CD4-positive, alpha-beta T cell treated with Interleukin-4 for 4 hours (primary cell): ENCODE data around the gene VIM.

Experiments used
- DNase-seq: peaks from one replicate; pipeline ENCODE4 v3.0.0-alpha.2; 2020

VIM gene

GRCh38 chr10:17210361-17210760 lies 17.7 kb upstream of the VIM start:
- no peak for DNase-seq

GRCh38 chr10:17212802-17213221 lies 15.2 kb upstream of the VIM start:
- DNase-seq: no peak

DNA sequence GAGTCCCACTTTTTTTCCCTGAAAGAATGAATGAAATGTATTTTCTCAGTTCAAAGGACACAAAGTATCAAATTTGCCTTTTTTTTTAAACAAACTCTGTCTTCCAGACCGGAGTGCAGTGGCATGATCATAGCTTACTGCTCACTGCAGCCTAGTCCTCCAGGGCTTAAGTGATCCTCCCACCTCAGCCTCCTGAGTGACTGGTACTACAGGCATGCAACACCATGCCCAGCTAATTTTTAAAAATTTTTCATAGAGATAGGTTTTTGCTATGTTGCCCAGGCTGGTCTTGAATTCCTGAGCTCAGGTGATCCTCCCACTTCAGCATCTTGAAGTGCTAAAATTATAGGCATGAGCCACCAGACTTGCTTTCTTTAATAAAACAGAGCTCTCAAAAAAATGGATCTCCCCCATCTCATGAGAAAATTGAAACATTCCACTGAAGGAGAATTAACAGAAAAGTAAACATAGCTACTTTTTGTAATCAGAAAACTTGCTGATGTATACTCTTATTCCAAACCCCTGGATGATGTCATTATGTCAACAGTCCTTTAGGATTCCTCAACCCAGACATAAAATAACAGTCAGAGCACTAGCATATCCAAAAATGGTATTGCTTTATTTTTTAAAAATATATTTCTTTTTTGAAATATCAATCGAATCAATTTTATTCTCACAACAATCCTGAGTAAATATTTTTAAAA lies 14.2 kb upstream of the VIM start:
- no peak for DNase-seq

DNA sequence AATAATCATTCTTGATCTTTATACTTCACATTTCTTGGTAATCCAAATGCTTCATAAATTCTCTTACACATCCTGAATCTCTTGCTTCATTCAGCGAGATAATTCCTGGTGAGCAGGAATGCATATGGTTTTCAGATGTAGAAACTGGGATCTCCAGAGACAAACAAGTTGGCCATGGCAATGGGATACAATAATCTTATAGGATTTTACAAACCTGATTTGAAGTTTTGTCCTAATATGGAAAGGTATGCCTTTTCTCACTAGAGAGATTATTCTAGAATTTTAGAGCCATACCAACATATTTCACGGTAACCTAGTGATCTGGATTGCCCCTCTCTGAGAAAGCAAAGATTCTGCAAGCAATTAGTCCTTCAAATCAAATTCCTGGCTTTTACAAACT lies 13.5 kb upstream of the VIM start:
- DNase-seq: no peak

DNA sequence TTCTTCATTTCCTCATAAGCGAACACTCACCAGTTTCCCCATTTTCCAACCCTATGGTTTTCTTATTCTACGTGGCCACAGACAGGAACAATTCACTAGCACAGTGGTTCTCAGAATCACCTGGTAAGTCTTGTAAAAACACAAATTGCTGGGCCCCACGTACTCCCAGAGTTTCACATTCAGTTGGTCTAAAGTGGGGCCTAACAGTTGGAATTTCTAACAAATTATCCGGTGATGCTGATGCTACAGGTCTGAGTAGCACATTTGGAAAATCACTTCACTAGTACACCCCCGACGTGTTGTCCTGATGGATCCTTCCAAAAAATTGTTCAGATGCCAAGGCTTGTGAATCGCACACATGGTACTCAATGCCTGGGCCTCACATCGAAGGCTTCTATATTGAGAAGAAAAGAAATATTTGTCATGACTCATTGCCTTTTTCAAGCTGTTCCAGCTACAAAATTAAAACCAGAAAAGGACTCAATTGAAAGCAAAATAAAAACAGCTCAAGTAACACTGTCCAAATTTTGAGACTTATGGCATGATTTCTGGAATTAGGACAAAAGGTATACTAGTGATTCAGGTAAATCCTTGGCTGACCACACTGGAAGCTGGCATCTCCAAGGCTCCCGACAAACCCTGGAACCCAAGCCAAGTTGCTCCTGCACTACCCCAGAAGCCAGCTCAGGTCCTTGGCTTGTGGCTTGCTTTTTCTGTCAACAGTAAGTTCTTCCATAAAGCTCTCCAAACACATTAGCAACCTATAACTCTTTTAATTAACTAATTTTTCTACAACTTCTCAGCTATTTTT lies 12.9 kb upstream of the VIM start:
- no peak for DNase-seq

- no peak for DNase-seq
Observed at GRCh38 chr10:17215782-17216122, 12.3 kb upstream of the VIM start.

GRCh38 chr10:17216217-17216900 lies 11.7 kb upstream of the VIM start:
- peak; percentile 94 for DNase-seq

DNA sequence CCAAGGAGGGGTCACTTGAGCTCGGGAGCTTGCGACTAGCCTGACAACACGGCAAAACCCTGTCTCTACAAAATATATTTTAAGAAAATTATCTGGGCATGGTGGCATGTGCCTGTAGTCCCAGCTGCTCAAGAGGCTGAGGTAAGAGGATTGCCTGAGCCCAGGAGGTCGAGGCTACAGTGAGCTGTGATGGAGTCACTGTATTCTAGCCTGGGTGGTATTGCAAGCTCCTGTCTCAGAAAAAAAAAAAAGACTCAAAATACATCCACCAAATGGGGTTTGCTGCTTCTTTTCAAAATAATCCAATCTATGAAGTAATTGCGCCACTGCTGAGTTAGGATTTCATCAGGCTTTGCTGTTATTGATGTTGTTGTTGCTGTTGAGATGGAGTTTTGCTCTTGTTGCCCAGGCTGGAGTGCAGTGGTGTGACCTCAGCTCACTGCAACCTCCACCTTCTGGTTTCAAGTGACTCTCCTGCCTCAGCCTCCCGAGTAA lies 11.1 kb upstream of the VIM start:
- DNase-seq: no peak

GRCh38 chr10:17217631-17218232 lies 10.3 kb upstream of the VIM start:
- no peak for DNase-seq

DNA sequence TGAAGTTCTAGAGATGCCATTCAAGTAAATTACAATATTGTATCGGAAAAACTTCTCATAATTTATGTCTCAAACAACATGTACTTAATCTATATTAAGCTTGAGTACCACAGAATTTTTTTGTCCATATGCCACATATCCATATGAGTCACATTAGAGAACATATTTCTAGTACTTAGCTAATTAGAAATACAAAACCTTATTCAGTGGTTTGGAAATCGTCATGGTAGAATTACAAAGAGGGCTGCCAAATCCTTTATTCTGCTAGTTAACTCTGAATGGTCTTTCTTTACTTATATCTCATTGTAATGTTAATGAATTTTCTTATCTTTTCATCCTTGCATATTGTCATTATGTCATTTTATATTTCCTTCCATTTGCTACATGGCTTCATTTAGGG lies 9.0 kb upstream of the VIM start:
- no peak for DNase-seq

DNA sequence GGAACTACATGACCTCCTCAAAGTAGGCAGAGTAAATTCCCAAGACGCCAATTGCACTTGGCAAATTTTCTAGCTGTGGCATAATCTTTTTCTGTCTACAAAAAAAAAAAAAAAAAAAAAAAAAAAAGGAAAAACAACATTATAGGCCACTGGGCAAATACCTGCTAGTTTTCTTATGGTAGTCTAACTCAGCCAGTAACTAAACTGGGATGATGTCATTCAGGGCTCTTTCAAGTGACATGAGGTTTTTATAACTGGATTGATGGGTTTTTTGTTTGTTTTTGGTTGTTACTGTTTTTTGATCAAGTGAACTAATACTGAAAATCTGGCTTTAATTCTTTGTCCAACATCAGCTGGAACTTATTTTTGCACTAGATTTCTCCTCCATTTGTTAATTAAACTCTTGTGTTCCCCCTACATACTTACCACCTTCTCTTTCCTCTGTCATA lies 7.4 kb upstream of the VIM start:
- no peak for DNase-seq

- no peak for DNase-seq
Observed at GRCh38 chr10:17222329-17222728, 5.7 kb upstream of the VIM start.

GRCh38 chr10:17225808-17226207 lies 2.2 kb upstream of the VIM start:
- DNase-seq: no peak

DNA sequence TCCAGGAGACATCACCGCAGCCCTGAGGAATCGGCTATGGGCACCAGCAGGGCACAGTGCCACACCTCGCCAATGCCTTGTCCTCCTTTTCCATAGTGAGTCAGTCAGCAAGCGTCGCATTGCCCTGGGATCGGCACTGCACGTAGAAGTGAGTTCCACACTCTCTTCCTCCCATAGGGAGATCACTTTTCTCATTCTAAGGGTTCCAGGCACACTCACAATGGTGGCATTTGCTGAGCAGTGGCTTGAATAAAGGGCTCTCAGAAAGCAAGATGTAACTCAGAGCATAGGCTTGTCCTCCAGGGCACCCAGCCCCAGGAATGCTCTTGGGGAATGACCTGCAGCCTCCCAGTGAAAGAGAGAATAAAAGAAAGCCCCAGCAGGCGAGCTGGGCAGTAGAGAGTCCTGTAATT lies 1.1 kb upstream of the VIM start:
- no peak for DNase-seq

GRCh38 chr10:17227367-17228090 lies 512 bp upstream of the VIM start:
- DNase-seq: peak; percentile 74

GRCh38 chr10:17229016-17229716 lies 1.1 kb downstream of the VIM start:
- peak; percentile 97 for DNase-seq

DNA sequence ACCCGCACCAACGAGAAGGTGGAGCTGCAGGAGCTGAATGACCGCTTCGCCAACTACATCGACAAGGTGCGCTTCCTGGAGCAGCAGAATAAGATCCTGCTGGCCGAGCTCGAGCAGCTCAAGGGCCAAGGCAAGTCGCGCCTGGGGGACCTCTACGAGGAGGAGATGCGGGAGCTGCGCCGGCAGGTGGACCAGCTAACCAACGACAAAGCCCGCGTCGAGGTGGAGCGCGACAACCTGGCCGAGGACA lies 1.6 kb downstream of the VIM start:
- DNase-seq: no peak

DNA sequence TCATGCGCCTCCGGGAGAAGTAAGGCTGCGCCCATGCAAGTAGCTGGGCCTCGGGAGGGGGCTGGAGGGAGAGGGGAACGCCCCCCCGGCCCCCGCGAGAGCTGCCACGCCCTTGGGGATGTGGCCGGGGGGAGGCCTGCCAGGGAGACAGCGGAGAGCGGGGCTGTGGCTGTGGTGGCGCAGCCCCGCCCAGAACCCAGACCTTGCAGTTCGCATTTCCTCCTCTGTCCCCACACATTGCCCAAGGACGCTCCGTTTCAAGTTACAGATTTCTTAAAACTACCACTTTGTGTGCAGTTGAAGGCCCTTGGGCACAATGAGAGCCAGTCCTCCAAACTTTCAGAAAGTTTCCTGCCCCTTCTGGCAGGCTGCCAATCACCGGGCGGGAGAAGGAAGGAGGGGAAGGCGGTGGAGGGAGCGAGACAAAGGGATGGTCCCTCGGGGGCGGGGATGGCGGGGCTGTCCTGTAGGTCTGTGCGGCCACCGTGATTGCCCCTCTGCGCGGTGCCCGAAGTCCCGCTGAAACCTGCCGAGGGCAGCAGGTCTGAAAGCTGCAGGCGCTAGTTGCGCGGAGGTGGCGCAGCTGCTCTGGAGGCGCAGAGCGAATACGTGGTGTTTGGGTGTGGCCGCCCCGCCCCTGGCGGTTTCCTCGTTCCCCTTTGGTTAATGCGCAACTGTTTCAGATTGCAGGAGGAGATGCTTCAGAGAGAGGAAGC lies 2.1 kb downstream of the VIM start:
- DNase-seq: peak; percentile 96

GRCh38 chr10:17231788-17232187 lies 3.7 kb downstream of the VIM start:
- no peak for DNase-seq

- DNase-seq: no peak
Observed at GRCh38 chr10:17232276-17232960, 4.4 kb downstream of the VIM start.
